HG03521 (cell line): ENCODE data around the gene ZNF677.
"Not testable (repeated sequence)": the region's sequence is repeated elsewhere in the genome, so short reads cannot be mapped to it uniquely, and the experiment has no call there.

Source experiments
- ATAC-seq: cut with Tn5 transposase; IDR thresholded peaks from one replicate; pipeline ENCODE4 v1.9.1; 2021; ENCODE audit warnings: mild to moderate bottlenecking, moderate library complexity; ENCODE audit not compliant: unreplicated experiment

The ZNF677 gene

GRCh38 chr19:53193535-53194222 lies 61.0 kb downstream of the ZNF677 start:
- no peak for ATAC-seq

- no peak for ATAC-seq
Observed at GRCh38 chr19:53192771-53193534, 61.7 kb downstream of the ZNF677 start, which contains the start of gene ZNF665. TSS of gene ZNF665 (minus strand) at chr19:53193358. CDS start at chr19:53182898, 10,460 bp downstream.

GRCh38 chr19:53190253-53190652 lies 64.4 kb downstream of the ZNF677 start:
- no peak for ATAC-seq

- not testable (repeated sequence) for ATAC-seq
Observed at GRCh38 chr19:53189691-53190198, 64.9 kb downstream of the ZNF677 start.
